ENCODE data around the gene IL6R.
A peak's percentile ranks its signal among the peaks of the same experiment; 100 is the strongest.
"Not testable (repeated sequence)": the region's sequence is repeated elsewhere in the genome, so short reads cannot be mapped to it uniquely, and the experiment has no call there.

IL6R gene

DNA sequence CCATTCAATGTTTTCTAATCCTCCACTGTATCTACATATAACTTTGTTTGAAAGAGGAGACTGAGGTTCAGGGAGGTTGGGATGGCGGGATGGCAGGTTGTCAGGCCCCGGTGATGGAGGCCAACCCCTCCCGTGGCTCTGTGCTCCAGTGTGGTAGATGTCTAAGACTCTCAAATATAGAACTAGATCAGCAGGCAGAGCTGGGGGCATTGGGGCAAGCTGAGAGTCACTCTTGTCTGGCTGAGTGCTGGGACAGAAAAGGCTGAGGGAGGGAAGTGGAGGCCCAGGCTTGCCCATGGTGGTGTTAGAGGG is 1.7 kb downstream of the IL6R start:
- DNase-seq (ENCODE audit: low spot score): no peak

DNA sequence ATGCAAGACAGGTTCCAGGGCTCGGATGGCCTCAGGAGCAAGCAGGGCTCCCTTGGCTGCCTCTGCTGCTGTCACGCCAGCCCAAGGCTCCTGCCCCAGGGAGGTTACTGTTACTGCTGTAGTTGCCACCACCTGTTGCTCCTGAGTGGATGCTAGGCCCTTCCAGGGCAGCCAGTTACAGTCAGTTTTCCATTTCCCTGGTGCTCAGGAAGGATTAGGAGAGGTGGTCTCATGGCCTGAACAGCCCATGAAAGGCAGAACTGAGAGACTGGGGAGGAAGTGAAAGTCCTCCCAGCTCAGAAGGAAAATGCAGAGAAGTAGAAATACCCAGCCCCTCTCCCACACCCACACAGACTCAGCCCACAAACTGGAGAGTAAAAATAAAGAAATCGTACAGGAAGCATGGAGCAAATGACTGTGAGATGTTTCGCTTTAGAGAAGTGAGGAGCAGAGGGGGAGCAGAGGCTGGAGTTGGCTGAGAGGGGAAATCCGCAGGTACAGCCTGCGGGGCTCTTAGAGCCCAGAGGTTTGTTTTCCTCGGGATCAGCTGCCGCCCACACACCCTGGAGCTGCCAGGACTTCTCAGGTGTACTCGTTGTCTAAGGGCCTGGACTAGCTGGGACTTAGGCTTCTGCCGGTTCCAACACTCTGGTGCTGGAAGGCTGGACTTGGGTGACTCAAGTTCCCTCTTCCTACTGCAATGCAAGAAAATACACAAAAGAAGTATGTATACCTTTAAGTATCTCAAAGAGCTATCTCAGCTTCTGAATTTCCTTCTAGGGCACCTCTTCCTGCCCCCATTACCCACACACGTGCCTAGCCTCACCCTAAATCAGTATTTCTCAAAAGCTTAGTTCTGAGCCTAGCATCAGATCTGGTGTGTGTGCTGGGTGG is 2.3 kb downstream of the IL6R start:
- no peak for DNase-seq (ENCODE audit: low spot score)

DNA sequence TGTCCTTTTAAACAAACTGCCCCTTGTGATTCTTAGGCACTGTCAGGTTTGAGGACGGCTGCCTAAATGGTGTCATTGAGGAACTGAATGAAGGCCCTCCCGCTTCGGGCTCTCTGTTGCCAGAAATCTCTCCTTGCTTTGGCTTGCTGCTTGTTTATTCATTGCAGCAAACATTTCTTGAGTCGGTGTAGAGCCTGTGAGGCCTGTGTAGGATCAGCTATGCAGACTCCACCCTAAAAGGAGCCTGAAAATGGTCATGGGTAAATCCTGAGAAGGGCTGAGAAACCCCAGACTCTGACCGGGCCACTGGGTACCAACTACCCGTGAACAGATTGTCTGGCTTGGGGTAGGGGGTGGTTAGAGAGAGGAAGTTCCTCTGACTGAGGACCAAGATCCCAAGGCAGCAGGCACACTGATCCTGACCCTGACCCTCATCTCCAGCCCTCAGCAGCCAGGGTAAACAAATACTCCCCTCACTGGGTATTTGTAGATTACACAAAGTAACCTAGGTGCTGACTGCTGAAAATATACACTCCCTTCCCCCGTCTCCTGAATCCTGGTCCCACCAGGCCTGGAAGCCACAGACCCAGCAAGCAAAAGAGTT is 3.1 kb downstream of the IL6R start:
- DNase-seq (ENCODE audit: low spot score): peak; percentile 80

DNA sequence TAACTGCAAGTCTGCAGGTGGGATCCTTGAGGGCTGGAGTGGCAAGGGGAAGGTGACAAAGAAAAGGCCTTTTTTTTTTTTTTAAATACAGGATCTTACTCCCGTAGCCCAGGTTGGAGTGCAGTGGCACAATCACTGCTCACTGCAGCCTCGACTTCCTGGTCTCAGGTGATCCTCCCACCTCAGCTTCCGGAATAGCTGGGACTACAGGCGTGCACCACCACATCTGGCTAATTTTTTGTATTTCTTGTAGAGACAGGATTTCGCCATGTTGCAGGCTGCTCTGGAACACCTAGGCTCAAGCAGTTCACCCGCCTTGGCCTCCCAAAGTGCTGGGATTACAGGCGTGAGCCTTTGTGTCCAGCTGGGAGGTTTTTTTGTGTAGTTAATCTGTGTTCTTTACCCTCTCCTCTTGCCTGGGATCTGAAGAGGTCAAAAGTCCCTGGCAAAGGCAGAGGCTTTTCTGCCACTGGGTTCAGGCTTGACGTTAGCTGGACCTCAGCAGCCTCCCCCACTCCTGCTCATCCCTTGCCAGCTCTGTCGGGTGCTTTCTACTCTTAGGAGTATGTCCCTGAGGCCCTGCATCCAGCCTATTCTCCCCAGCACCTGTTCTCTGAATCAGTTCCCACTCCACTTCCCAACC is 5.2 kb downstream of the IL6R start:
- DNase-seq (ENCODE audit: low spot score): no peak

DNA sequence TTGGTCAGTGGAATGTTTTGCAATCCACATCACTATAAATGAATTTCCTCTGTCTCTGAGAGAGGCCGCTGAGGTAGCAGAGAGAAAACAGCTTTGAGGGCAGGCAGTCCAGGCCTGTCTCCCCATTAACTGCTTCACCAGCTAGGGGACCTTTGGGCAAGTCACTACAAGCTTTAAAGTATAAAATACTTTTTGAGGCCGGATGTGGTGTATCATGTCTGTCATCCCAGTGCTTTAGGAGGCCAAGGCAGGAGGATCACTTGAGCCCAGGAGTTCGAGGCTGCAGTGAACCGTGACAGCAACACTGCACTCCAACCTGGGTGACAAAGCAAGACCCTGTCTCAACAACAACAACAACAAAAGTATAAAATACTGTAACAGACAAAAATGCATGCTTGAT is 6.4 kb downstream of the IL6R start:
- no peak for DNase-seq (ENCODE audit: low spot score)

DNA sequence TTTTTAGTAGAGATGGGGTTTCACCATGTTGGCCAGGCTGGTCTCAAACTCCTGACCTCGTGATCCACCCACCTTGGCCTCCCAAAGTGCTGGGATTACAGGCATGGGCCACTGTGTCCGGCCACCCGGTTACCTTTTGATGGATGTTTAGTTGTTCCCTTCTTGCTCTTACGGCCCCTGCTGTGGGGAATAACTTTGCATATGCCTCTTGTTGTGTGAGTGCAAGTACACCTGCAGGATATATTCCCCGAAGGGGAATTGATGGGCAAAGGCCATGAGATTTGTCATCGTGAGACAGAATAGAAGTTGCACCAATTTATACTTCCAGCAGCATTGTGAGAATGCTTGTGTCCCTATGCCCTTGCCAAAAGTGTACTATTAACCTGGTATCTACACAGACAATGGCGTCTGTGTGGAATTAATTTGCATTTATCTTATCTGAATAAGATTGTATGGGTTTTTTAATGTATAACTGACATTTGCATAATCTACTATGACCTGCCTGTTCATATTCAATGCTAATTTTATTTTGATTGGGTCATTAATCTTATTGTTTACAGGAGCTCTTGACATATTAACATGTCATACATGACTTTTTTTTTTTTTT is 8.1 kb downstream of the IL6R start:
- no peak for DNase-seq (ENCODE audit: low spot score)

DNA sequence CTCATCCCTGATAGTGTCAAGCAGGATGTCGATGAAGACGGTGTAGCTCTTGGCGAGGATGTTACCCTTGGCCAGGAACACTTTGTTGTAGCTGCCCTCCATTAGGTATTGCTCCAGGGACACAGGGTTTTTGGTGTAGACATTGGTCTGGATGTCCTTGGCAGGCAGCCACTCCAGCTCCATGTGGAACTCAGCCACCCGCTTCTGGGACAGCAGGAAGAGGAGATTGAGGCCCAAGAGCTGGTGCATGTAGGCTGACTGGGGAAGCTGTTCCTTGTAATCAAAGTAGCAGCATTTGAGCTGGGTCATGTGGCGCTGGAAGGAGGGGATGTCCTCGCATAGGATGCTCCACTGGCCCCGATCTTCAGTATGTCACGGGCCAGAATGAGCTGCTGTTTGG is 9.5 kb downstream of the IL6R start:
- DNase-seq (ENCODE audit: low spot score): no peak

DNA sequence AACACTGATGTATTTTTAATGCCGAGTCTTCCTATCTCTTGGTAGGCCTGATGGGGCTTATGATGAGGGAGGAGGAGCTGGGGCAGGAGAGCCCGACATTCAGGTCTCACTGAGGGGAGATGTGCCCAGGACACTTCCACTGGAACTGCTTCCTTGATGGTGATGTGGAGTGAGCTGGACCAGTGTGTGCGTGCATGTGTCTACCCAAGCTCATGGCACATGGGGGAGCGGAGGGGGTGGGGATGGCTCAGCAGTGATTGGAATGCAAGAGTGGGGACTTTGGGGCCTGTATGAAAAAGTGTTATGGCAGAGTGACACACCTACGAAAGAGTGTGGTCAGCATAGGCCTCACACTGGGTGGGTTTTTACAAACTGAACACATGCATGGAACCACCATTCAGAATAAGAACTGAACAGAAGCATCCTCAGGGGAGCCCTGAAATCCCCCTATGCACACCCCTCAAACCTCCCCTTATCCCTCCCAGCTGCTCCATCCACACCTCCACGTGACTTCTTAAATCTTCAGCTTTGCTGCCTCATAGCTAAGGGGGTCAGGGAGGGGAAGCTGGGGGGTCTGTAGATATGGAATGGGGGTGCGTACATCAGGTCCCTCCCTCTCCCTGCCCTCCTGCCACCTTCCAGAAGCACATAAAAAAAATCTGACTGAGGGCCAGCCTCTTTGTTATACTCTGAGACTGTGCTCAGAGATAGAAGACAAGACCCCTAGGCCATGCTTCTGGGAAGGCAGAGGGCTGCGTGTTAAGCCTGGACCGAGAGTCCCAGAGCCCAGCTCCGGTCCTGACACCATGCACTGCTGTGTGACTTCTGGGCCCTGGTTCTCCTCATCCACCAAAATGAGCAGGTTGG is 11.6 kb downstream of the IL6R start:
- DNase-seq (ENCODE audit: low spot score): no peak

DNA sequence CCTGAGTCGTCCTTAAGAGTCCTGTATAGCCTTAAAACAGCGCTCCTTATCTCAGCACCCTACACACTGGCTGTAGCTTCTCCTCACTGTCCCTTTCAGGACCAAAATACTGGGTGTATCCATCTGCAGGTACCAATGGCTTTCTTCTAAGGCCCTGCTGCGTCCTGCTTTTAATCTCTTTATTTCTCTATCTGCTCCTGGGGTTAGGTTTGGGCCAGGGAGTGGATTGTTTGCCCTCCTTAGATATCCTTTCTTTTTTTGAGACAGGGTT is 12.1 kb downstream of the IL6R start:
- DNase-seq (ENCODE audit: low spot score): no peak

DNA sequence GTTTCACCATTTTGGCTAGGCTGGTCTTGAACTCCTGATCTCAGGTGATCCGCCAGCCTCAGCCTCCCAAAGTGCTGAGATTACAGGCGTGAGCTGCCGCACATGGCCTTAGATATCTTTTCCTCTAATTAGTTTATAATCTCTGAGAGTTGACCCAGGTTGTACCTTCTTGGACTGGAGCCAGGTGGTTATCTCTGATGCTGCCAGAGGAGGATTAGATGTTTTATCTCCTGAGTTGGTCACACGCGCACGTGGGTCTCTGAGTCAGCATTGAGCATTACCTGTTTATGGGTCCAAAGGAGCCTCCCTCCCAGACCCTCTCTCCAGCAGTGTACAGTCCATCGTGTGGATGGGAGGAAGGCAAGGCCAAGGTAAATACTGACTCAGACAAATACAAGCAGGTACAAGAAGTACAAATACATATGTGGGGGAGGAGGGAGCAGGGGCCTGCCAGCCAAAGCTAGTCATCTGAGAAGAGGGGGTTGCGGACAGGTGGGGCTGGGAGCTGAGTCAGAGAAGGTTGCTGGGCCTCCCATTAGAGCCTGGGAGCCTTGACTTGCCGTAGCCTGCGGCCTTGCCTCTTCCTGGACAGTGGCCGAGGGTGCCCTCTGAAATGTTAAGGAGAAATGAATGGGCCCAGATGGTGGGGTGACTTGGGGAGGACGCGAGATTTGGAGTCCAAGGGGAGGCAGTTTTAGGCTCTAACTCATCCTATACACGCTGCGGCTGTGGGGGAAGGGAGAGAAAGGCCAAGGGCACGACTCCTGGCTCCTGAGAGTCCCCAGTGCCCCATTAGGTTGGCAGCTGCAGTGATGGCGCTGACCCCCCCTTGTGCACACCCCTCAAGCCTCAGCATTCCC is 13.1 kb downstream of the IL6R start:
- DNase-seq (ENCODE audit: low spot score): peak; percentile 72

DNA sequence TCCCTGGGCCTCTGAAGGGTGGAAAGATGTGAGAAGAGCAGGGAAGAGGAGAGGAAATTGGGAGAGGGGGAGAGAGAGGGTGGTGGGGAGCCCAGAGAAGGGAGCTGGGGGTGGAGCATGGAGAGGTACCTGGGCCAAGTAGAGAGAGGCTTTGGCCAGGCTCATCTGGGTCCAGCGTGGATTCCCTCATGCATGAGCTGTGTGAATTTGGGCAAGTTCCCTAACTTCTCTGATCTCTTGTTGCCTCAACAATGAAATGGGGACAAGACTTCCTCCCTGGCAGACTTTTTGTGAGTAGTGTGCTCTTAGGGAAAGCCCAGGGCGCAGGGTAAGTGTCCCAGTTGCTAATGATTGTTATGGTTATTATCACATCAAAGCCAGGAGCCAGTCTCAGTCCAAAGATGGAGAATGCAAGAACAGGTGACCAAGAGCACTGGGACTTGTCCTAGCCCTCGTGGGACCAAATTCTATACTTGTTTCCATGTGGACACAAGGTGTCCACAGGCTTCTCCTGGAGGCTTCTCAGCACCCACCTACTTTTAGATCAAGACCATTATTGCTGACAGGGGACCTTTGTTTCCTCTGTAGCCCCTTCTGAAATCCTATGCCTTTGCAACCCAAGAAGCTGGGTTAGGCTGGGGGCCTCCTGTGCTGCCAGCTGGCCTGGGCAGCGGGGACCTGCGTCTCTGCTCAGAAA is 13.9 kb downstream of the IL6R start:
- no peak for DNase-seq (ENCODE audit: low spot score)

DNA sequence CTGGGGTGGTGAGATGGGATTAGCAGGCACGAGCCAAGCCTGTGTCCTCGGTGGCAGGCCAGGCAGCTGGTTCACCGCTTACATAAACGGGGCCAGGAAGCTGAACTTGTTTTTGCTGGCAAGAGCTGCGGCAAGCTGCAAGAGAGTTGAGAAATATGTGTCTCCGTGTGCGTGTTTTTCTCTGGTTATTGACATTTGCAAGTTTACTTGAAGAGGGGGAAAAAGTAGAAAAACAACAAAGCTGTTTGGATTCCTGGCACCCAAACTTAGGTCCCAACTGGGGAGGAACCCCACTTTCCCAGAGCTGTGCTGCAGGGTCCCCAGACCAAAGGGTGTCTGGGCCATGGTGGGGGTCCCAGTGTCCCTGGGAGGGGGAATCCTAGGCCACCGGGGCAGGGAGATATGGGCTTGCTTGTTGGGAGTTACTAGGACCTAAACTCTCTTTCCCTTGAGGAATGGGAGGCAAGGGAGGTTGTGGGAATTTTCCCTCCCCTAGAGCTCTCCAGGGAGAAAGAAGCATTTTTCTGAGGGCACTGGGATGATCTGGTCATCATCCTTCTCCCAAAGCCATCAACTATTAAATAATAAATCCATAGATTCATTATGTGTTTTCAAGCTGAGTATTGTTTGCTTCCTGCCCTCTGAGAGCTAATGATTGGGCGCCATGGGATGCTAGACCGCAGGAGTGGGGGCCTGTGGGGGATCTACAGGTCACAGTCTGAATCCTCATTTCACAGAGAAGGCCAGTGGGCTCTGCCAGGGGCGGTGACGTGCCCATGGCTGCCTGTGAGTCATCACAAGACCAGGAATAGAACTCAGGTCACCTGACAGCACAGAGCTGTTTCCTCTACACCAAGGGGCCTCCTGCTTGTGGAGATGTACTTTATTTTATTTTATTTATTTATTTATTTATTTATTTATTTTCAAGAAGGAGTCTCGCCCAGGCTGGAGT is 14.8 kb downstream of the IL6R start:
- DNase-seq (ENCODE audit: low spot score): no peak

DNA sequence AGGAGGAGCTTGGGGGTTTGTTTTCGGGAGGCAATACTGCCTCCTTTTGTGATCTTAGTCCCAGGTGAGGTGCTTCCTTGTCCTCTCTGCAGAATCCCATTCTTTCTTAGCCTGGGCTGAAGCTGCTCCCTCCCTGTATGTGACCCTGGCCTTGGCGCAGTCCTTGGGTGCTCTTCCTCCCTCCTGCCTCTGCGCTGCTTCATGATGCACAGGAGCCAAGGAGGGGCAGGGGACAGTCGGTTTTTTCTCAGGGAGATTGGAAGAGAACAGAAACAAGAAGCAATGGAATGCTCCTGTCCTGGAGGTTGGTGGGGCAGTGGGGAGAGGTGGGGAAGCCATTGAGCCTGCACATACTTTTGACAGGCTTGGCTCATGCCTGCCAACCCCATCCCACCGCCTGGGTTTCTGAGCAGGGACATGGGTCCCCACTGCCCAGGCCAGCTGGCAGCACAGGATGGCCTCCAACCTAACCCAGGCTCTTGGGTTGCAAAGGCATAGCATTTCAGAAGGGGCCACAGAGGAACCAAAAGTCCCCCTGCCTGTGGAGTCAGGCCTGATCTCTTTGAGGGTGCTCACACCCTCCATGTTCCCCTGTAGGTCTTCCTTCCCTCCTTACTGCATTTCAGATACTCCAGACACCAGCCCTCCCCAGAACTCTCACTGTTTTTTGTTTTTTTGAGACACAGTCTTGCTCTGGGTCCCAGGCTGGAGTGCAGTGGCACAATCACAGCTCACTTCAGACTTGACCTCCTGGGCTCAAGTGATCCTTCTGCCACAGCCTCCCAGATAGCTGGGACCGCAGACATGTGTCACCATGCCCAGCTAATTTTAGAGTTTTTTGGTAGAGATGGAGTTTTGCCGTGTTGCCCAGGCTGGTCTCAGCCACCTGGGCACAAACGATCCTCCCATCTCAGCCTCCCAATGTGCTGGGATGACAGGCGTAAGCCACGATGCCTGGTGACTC is 16.1 kb downstream of the IL6R start:
- DNase-seq (ENCODE audit: low spot score): no peak

DNA sequence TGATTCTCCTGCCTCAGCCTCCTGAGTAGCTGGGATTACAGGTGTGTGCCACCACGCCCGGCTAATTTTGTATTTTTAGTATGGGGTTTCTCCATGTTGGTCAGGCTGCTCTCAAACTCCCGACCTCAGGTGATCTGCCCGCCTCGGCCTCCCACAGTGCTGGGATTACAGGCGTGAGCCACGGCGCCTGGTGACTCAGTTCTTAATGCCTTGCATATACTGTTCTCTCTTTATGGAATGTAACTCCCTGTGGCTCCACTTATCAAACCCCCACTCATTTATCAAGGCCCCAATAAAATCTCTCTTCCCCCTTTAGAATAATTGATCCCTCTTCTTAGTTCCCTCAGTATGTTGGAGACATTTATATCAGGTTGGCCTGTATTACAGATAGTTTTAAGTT is 16.9 kb downstream of the IL6R start:
- DNase-seq (ENCODE audit: low spot score): not testable (repeated sequence)

DNA sequence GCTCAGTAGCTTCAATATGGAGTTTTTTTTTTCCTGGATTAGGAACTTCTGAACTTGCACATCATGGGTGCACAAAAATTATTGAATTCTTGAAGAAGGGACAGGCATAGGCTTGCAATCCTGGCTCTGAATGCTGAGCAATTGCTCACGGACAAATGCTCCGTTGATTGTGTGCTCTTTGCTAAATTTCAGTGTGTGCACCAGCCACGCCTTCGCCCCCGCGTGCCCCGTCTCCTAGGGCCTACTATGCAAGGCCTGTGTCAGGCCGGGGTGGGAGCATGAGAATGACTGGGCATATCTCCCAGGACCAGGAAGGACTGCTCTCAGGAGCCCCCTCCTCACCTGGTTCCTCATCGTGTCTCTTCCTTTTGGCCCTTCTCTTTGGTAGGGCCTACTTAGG is 17.4 kb downstream of the IL6R start:
- DNase-seq (ENCODE audit: low spot score): no peak

DNA sequence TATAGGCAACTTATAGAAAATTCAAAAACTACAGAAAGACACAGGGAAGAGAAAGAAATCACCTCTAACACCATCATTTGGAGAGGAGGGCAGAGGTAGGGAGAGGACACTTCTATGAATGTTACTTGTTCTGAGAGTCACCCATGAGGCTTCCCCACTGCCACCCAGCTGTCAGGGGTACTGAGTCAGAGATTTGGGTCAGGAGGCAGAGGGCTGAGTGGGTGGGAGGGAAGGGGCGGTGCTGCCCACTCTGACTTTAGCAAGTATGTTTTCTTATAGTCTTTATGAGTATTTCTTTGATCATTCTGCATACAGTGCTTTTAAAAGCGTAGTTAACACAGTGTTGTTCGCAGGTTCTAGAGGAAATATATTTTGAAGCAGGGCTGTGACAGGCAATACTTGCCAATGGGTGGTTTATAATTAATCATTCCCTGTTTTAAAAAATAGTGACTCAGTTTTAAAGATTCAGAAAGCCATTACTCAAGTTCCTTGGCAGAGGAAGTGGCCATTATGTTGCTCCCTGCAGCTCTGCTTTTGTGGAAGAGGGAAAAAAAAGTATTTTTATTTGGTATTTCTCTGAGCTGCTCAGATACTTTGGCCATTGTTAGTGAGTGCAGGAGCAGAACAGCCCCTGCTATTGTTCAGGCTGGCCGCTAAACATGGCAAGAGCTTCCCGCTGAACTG is 18.3 kb downstream of the IL6R start:
- DNase-seq (ENCODE audit: low spot score): no peak

DNA sequence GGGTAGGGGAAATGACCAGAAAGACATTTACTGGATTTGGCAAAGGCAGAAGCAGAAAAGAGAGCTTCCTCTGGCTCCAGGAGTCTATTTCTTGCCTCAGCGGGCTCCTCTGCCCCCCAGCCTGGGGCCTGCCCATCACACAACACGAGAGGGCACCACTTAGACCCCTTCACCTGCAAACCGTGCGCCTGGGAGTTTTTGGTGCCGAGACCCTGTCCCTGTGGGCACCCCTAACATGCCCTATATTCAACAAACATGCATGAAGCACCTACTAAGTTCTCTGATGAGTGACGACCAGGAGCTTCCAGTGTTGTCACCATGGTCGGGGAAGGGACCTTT is 18.8 kb downstream of the IL6R start:
- no peak for DNase-seq (ENCODE audit: low spot score)

DNA sequence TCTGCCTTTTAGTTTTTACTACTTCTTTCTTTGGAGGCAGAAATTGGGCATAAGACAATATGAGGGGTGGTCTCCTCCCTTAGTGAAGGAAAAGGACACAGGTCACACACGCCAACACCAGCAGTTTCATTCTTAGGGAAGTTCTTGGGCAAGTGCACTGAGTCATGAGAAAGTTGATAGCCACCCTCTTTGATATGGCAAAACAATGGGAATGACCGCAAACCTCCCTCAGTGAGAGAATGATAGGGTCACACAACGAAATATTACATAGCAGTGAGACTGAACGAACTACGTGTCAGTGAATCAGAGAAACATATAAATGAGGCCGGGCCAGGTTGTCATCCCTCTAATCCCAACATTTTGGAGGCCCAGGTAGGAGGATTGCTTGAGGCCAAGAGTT is 20.0 kb downstream of the IL6R start:
- no peak for DNase-seq (ENCODE audit: low spot score)
